HG03196 (cell line): ENCODE measurements around the gene RBM26.
A peak's percentile ranks its signal among the peaks of the same experiment; 100 is the strongest.
"Not testable (repeated sequence)": the region's sequence is repeated elsewhere in the genome, so short reads cannot be mapped to it uniquely, and the experiment has no call there.

Source experiments
- ATAC-seq: cut with Tn5 transposase; IDR thresholded peaks from one replicate; pipeline ENCODE4 v1.9.1; 2021; ENCODE audit not compliant: unreplicated experiment

Gene RBM26

GRCh38 chr13:79389026-79389425 lies 17.0 kb downstream of the RBM26 start:
- no peak for ATAC-seq

- no peak for ATAC-seq
Observed at GRCh38 chr13:79387853-79388252, 18.2 kb downstream of the RBM26 start.

- ATAC-seq: no peak
Observed at GRCh38 chr13:79386125-79386826, 19.8 kb downstream of the RBM26 start.

- ATAC-seq: peak; percentile 92
Observed at GRCh38 chr13:79385694-79386093, 20.4 kb downstream of the RBM26 start.

- ATAC-seq: no peak
Observed at GRCh38 chr13:79384022-79384610, 21.9 kb downstream of the RBM26 start.

- peak; percentile 47 for ATAC-seq
Observed at GRCh38 chr13:79382545-79383275, 23.3 kb downstream of the RBM26 start.

- ATAC-seq: no peak
Observed at GRCh38 chr13:79380997-79381396, 25.1 kb downstream of the RBM26 start.

- ATAC-seq: no peak
Observed at GRCh38 chr13:79379274-79379673, 26.8 kb downstream of the RBM26 start.

GRCh38 chr13:79376843-79377242 lies 29.2 kb downstream of the RBM26 start:
- no peak for ATAC-seq

- no peak for ATAC-seq
Observed at GRCh38 chr13:79374578-79374977, 31.5 kb downstream of the RBM26 start.

GRCh38 chr13:79373916-79374315 lies 32.1 kb downstream of the RBM26 start:
- no peak for ATAC-seq

- no peak for ATAC-seq
Observed at GRCh38 chr13:79369226-79369625, 36.8 kb downstream of the RBM26 start.

- no peak for ATAC-seq
Observed at GRCh38 chr13:79365981-79366380, 40.1 kb downstream of the RBM26 start.

GRCh38 chr13:79361299-79361698 lies 44.8 kb downstream of the RBM26 start:
- ATAC-seq: no peak

GRCh38 chr13:79360095-79360494 lies 46.0 kb downstream of the RBM26 start:
- no peak for ATAC-seq

GRCh38 chr13:79359064-79359463 lies 47.0 kb downstream of the RBM26 start:
- ATAC-seq: no peak

GRCh38 chr13:79354285-79354684 lies 51.8 kb downstream of the RBM26 start:
- no peak for ATAC-seq

GRCh38 chr13:79353693-79354092 lies 52.4 kb downstream of the RBM26 start:
- ATAC-seq: no peak

- ATAC-seq: no peak
Observed at GRCh38 chr13:79352107-79352506, 53.9 kb downstream of the RBM26 start.

- ATAC-seq: not testable (repeated sequence)
Observed at GRCh38 chr13:79349608-79350007, 56.4 kb downstream of the RBM26 start.

- ATAC-seq: no peak
Observed at GRCh38 chr13:79349011-79349410, 57.0 kb downstream of the RBM26 start.

GRCh38 chr13:79346300-79346914 lies 59.6 kb downstream of the RBM26 start:
- no peak for ATAC-seq
